ENCODE data around the gene TBC1D1. TPM values are rescaled to one million over a fixed set of nuclear protein-coding genes. Genes with fewer than 3 reads are reported as not detected.

The TBC1D1 gene
- total and polyA plus RNA-seq, 2 experiments from 2014 or later: 53.9 to 151 TPM

DNA sequence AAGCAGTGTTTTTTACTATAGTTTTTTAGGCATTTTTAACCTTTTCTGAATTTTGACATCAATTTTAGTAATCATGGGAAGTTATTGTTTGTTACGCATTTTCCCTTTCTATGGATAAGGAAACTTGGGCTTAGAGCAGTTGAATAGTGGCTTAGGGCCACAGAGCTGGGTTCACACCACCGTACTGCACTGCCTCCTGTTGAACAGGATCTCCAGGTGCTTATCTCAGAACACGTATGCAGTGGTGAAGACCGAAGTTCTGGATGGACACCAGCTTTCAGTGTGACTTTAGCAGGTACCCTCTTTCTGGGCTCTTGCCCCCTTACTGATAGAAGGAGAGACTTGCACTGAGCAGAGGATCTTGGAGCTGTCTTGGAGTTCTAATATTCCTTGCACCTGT is 206.9 kb downstream of the TBC1D1 start:
- Mint-ChIP-seq H3K4me1 (peaks cover 10% of the 10 kb centered on the region), H3K4me3 (no peak overlapping the region), H3K36me3 (ENCODE audit: low read depth) (peaks cover 16% of the 10 kb centered on the region), H3K9me3 (no peaks in the 10 kb centered on the region), H3K27me3 (ENCODE audit: insufficient read depth, low read depth, poor library complexity) (no peaks in the 10 kb centered on the region), H3K27ac (no peak overlapping the region)
- no peak for ATAC-seq
- Histone ChIP-seq H3F3A (replicated peaks; ENCODE audit: low read depth) (no peaks in the 10 kb centered on the region), H4K20me1 (replicated peaks; ENCODE audit: insufficient read depth) (peaks cover 4% of the 10 kb centered on the region; the same call in 1 of the 2 replicates), H3K36me3 (ENCODE audit: insufficient read depth) (peaks cover 9% of the 10 kb centered on the region), H3K9me2 (ENCODE audit: insufficient read depth) (no peaks in the 10 kb centered on the region), H3K4me3 (no peak overlapping the region), H2AFZ (no peak overlapping the region), H3K27ac (ENCODE audit: low read depth) (no peak overlapping the region), H3K4me1 (ENCODE audit: insufficient read depth) (peaks cover 9% of the 10 kb centered on the region; the same call in 1 of the 2 replicates), H3K79me2 (replicated peaks; ENCODE audit: insufficient read depth) (no peaks in the 10 kb centered on the region), H3K4me2 (no peak overlapping the region), H3K27me3 (ENCODE audit: insufficient read depth) (no peaks in the 10 kb centered on the region)
- TF ChIP-seq STAT1 (IDR thresholded peaks at IDR 0.05; ENCODE audit: unreplicated experiment): no peak
- TF ChIP-seq, protein P1, sequence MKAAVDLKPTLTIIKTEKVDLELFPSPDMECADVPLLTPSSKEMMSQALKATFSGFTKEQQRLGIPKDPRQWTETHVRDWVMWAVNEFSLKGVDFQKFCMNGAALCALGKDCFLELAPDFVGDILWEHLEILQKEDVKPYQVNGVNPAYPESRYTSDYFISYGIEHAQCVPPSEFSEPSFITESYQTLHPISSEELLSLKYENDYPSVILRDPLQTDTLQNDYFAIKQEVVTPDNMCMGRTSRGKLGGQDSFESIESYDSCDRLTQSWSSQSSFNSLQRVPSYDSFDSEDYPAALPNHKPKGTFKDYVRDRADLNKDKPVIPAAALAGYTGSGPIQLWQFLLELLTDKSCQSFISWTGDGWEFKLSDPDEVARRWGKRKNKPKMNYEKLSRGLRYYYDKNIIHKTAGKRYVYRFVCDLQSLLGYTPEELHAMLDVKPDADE (IDR thresholded peaks at IDR 0.05): no peak
- TF ChIP-seq POLR2AphosphoS5 (IDR thresholded peaks at IDR 0.05; ENCODE audit: low read depth): no peak
- TF ChIP-seq, protein P2, sequence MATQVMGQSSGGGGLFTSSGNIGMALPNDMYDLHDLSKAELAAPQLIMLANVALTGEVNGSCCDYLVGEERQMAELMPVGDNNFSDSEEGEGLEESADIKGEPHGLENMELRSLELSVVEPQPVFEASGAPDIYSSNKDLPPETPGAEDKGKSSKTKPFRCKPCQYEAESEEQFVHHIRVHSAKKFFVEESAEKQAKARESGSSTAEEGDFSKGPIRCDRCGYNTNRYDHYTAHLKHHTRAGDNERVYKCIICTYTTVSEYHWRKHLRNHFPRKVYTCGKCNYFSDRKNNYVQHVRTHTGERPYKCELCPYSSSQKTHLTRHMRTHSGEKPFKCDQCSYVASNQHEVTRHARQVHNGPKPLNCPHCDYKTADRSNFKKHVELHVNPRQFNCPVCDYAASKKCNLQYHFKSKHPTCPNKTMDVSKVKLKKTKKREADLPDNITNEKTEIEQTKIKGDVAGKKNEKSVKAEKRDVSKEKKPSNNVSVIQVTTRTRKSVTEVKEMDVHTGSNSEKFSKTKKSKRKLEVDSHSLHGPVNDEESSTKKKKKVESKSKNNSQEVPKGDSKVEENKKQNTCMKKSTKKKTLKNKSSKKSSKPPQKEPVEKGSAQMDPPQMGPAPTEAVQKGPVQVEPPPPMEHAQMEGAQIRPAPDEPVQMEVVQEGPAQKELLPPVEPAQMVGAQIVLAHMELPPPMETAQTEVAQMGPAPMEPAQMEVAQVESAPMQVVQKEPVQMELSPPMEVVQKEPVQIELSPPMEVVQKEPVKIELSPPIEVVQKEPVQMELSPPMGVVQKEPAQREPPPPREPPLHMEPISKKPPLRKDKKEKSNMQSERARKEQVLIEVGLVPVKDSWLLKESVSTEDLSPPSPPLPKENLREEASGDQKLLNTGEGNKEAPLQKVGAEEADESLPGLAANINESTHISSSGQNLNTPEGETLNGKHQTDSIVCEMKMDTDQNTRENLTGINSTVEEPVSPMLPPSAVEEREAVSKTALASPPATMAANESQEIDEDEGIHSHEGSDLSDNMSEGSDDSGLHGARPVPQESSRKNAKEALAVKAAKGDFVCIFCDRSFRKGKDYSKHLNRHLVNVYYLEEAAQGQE (IDR thresholded peaks at IDR 0.05; ENCODE audit: unreplicated experiment): no peak
- TF ChIP-seq, protein P3, sequence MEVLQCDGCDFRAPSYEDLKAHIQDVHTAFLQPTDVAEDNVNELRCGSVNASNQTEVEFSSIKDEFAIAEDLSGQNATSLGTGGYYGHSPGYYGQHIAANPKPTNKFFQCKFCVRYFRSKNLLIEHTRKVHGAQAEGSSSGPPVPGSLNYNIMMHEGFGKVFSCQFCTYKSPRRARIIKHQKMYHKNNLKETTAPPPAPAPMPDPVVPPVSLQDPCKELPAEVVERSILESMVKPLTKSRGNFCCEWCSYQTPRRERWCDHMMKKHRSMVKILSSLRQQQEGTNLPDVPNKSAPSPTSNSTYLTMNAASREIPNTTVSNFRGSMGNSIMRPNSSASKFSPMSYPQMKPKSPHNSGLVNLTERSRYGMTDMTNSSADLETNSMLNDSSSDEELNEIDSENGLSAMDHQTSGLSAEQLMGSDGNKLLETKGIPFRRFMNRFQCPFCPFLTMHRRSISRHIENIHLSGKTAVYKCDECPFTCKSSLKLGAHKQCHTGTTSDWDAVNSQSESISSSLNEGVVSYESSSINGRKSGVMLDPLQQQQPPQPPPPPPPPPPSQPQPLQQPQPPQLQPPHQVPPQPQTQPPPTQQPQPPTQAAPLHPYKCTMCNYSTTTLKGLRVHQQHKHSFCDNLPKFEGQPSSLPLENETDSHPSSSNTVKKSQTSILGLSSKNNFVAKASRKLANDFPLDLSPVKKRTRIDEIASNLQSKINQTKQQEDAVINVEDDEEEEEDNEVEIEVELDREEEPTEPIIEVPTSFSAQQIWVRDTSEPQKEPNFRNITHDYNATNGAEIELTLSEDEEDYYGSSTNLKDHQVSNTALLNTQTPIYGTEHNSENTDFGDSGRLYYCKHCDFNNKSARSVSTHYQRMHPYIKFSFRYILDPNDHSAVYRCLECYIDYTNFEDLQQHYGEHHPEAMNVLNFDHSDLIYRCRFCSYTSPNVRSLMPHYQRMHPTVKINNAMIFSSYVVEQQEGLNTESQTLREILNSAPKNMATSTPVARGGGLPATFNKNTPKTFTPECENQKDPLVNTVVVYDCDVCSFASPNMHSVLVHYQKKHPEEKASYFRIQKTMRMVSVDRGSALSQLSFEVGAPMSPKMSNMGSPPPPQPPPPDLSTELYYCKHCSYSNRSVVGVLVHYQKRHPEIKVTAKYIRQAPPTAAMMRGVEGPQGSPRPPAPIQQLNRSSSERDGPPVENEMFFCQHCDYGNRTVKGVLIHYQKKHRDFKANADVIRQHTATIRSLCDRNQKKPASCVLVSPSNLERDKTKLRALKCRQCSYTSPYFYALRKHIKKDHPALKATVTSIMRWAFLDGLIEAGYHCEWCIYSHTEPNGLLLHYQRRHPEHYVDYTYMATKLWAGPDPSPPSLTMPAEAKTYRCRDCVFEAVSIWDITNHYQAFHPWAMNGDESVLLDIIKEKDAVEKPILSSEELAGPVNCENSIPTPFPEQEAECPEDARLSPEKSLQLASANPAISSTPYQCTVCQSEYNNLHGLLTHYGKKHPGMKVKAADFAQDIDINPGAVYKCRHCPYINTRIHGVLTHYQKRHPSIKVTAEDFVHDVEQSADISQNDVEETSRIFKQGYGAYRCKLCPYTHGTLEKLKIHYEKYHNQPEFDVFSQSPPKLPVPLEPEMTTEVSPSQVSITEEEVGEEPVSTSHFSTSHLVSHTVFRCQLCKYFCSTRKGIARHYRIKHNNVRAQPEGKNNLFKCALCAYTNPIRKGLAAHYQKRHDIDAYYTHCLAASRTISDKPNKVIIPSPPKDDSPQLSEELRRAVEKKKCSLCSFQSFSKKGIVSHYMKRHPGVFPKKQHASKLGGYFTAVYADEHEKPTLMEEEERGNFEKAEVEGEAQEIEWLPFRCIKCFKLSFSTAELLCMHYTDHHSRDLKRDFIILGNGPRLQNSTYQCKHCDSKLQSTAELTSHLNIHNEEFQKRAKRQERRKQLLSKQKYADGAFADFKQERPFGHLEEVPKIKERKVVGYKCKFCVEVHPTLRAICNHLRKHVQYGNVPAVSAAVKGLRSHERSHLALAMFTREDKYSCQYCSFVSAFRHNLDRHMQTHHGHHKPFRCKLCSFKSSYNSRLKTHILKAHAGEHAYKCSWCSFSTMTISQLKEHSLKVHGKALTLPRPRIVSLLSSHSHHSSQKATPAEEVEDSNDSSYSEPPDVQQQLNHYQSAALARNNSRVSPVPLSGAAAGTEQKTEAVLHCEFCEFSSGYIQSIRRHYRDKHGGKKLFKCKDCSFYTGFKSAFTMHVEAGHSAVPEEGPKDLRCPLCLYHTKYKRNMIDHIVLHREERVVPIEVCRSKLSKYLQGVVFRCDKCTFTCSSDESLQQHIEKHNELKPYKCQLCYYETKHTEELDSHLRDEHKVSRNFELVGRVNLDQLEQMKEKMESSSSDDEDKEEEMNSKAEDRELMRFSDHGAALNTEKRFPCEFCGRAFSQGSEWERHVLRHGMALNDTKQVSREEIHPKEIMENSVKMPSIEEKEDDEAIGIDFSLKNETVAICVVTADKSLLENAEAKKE (CRISPR knock-in tag; IDR thresholded peaks at IDR 0.05): no peak
- TF ChIP-seq JUNB (IDR thresholded peaks at IDR 0.05; ENCODE audit: unreplicated experiment): no peak
- no peak for TF ChIP-seq ZNF114 (CRISPR knock-in tag; IDR thresholded peaks at IDR 0.05)
- no peak for TF ChIP-seq ZNF331 (CRISPR knock-in tag; IDR thresholded peaks at IDR 0.05; ENCODE audit: low read depth)
- no peak for TF ChIP-seq EZH2 (IDR thresholded peaks at IDR 0.05; ENCODE audit: low read depth, unreplicated experiment)
- TF ChIP-seq NANOG (IDR thresholded peaks at IDR 0.05; ENCODE audit: borderline replicate concordance): no peak
- no peak for TF ChIP-seq EZH2phosphoT487 (IDR thresholded peaks at IDR 0.05; ENCODE audit: unreplicated experiment)
- TF ChIP-seq CREB1 (CRISPR knock-in tag; IDR thresholded peaks at IDR 0.05; ENCODE audit: low read depth): no peak
- TF ChIP-seq, protein P4, sequence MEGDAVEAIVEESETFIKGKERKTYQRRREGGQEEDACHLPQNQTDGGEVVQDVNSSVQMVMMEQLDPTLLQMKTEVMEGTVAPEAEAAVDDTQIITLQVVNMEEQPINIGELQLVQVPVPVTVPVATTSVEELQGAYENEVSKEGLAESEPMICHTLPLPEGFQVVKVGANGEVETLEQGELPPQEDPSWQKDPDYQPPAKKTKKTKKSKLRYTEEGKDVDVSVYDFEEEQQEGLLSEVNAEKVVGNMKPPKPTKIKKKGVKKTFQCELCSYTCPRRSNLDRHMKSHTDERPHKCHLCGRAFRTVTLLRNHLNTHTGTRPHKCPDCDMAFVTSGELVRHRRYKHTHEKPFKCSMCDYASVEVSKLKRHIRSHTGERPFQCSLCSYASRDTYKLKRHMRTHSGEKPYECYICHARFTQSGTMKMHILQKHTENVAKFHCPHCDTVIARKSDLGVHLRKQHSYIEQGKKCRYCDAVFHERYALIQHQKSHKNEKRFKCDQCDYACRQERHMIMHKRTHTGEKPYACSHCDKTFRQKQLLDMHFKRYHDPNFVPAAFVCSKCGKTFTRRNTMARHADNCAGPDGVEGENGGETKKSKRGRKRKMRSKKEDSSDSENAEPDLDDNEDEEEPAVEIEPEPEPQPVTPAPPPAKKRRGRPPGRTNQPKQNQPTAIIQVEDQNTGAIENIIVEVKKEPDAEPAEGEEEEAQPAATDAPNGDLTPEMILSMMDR (conservative IDR thresholded peaks at IDR 0.05; ENCODE audit: low read depth in 2 of 2): no peak
- no peak for DNase-seq (ENCODE audit: low spot score)

Measured in GM23338 (cell line).